Gastroesophageal sphincter (tissue), 4 donors: Measurements from ENCODE around the gene GSK3B. TPM values are rescaled to one million over a fixed set of nuclear protein-coding genes. Genes with fewer than 3 reads are reported as not detected.

Experiments used
- ATAC-seq: fragments of 150-250 bp; one replicate; pipeline ENCODE4 v1.9.1; 2016; ENCODE audit warnings: mild to moderate bottlenecking, moderate library complexity
- H3K27ac ChIP-seq, 4 donors: fragments of 200-600 bp; sonication (generic) in 3 of 4; 1 replicate in 3 of 4; 2 replicates in 1 of 4; pipeline ENCODE4 v1.5.1; 2016 to 2019
- H3K27me3 ChIP-seq: fragments of 200-600 bp; sonication (generic); one replicate; pipeline ENCODE4 v1.5.1; 2019
- H3K36me3 ChIP-seq, 2 donors: fragments of 200-600 bp; sonication (generic); one replicate each; pipeline ENCODE4 v1.5.1; 2019; ENCODE audit warnings: control low read depth in 1 of 2
- H3K4me1 ChIP-seq, 3 donors: fragments of 200-600 bp; sonication (generic); 1 replicate in 2 of 3; 2 replicates in 1 of 3; pipeline ENCODE4 v1.5.1; 2016 to 2019; ENCODE audit warnings: control low read depth in 2 of 3
- H3K4me3 ChIP-seq, 2 donors: fragments of 200-600 bp; sonication (generic); one replicate each; pipeline ENCODE4 v1.5.1; 2019; ENCODE audit warnings: mild to moderate bottlenecking in 1 of 2, moderate library complexity in 1 of 2
- H3K9me3 ChIP-seq, 3 donors: fragments of 200-600 bp; sonication (generic); one replicate each; pipeline ENCODE4 v1.5.1; 2017 to 2019; ENCODE audit warnings: control low read depth in 2 of 3
- CTCF ChIP-seq, 4 experiments: fragments of 200-600 bp in 2 of 4; fragments of 450-650 bp in 2 of 4; sonication (generic) in 1 of 4; IDR thresholded peaks; one replicate each; pipeline ENCODE4 v1.5.1; 2017 to 2019; ENCODE audit warnings: antibody characterized with exemption in 4 of 4, mild to moderate bottlenecking in 2 of 4, moderate library complexity in 2 of 4
- EP300 ChIP-seq: sonication (generic); formaldehyde crosslinking; IDR thresholded peaks from one replicate; pipeline ENCODE4 v1.6.1; 2017; ENCODE audit warnings: antibody characterized with exemption, mild to moderate bottlenecking
- POLR2A ChIP-seq, 2 donors: fragments of 450-650 bp; IDR thresholded peaks; one replicate each; pipeline ENCODE4 v1.6.1; 2017; ENCODE audit warnings: antibody characterized with exemption in 2 of 2, mild to moderate bottlenecking in 2 of 2, moderate library complexity in 1 of 2
- POLR2AphosphoS5 ChIP-seq: sonication (generic); formaldehyde crosslinking; IDR thresholded peaks from one replicate; pipeline ENCODE4 v1.6.1; 2017; ENCODE audit warnings: antibody characterized with exemption
- WGBS, 2 donors: methylation state at CpG; one replicate each; pipeline ENCODE4 v1.1.5; 2018; ENCODE audit warnings: low coverage in 1 of 2; 5-methylcytosine and 5-hydroxymethylcytosine counted together
- total RNA-seq, 4 donors: library from RNA; depleted of rRNA; stranded (reverse); fragments of >200 nt; gene quantifications; one replicate each; pipeline ENCODE4 v1.1.0, GENCODE V29; 2016

GSK3B gene
- total RNA-seq, 4 donors from 2014 or later: 32.7 to 40.6 (median 34.6) TPM

DNA sequence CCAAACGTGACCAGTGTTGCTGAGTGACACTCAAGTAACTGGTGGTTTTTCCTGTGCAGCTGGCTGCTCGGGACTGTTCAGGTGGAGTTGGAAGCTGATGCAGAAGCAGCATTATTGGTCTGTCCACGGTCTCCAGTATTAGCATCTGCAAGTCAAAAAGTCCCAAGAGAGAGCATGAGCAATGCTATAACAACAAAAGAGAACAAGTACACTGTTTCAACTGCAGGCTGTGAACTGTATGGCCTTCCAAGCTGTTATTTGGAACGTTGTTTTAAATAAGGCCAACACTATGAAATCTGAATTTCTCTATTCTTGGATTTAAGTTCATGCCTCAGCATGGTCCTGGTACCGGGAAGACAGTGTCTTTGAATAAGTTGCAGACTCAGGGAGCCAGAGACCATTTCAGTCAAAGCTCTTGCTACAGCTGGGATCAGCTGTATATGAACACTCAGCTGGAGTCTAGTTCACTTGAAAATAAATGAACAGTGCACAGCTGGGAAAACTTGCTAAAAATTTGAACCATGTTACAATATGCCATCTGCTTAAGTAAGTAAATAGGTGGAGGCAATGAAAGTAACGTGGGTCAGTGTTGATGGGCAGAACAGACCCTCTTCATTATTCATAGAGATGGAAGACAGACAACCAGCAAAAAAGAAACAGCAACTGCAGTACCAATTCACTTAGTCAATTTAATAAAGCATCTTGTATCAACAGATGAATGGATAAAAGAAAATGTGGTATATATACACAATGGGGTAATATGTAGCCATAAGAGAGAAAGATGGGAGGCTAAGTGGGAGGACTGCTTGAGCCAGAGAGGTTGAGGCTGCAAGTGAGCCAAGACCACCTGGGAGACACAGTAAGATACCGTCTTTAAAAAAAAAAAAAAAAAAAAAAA lies 267.3 kb downstream of the GSK3B start:
- Histone ChIP-seq H3K27me3 (no peaks in the 10 kb centered on the region), H3K4me1 (no peaks in the 10 kb centered on the region), H3K9me3 (no peaks in the 10 kb centered on the region), H3K36me3 (peaks cover 0 to 28% of the 10 kb centered on the region in 2 donors), H3K27ac (no peak overlapping the region), H3K4me3 (no peak overlapping the region)
- 52 to 75% methylated on average over 5 to 7 of the region's 7 CpGs for WGBS, 2 donors
- no peak for ATAC-seq
- TF ChIP-seq POLR2AphosphoS5 (no peak), EP300 (no peak), POLR2A (IDR thresholded peaks at IDR 0.05) (no peak)

GRCh38 chr3:119825820-119826219 lies 268.4 kb downstream of the GSK3B start:
- peaks cover 0 to 28% of the 10 kb centered on the region in 2 donors for H3K36me3 ChIP-seq
- no peaks in the 10 kb centered on the region for H3K9me3 ChIP-seq
- no peak for TF ChIP-seq EP300
- no peak for TF ChIP-seq CTCF (IDR thresholded peaks at IDR 0.05)
- no peak for TF ChIP-seq POLR2A (IDR thresholded peaks at IDR 0.05)
- no peak for TF ChIP-seq POLR2AphosphoS5
- ATAC-seq: no peak
- no peak overlapping the region for H3K27ac ChIP-seq
- no peak overlapping the region for H3K4me3 ChIP-seq
- WGBS, 2 donors: 100% methylated on average over 1 of the region's 1 CpG
- H3K4me1 ChIP-seq: no peaks in the 10 kb centered on the region
- H3K27me3 ChIP-seq: no peaks in the 10 kb centered on the region

DNA sequence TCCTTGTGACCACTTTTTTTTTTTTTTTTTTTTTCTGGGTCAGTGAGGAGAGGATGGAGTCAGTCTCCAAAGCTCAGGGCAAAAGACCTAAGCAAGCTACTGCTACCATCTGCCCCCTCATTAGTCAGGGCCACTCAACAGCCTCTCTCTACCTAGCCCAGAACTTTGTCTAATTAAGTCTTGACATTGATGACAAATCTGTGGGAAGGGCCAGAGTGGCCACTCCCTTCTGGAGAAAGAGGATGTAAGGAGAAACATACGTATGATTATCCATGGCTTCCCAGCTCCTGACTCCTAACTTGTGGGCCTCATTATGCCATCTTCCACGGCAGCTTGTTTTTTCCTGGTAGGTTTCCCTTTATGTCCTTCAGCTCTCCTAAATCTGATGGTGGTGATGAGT lies 274.4 kb downstream of the GSK3B start:
- Histone ChIP-seq H3K4me3 (no peak overlapping the region), H3K9me3 (no peaks in the 10 kb centered on the region), H3K27ac (no peak overlapping the region), H3K4me1 (no peaks in the 10 kb centered on the region), H3K27me3 (peaks cover 17% of the 10 kb centered on the region), H3K36me3 (peaks cover 0 to 7% of the 10 kb centered on the region in 2 donors)
- 64 to 85% methylated on average over 2 of the region's 2 CpGs for WGBS, 2 donors
- TF ChIP-seq CTCF (IDR thresholded peaks at IDR 0.05) (no peak), POLR2A (IDR thresholded peaks at IDR 0.05) (no peak), POLR2AphosphoS5 (no peak), EP300 (no peak)
- no peak for ATAC-seq

DNA sequence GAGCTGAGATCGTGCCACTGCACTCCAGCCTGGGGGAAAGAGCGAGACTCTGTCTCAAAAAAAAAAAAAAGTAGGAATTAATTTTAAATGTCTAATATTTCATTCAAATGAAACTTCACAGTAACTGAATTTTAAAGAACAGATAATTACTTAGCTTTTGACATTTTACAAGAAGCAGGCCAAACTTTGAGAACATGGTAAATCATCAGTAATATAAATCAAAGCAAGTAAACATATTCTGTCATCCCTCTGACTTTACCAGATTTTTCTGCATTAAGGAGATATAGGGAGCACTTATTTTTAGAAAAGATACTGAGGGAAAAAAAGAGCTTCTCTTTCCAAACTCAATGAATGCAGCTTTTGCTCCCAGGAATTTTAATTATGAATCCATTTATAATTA lies 275.3 kb downstream of the GSK3B start:
- WGBS, 2 donors: 61 to 80% methylated on average over 2 of the region's 2 CpGs

More for the DNA sequence above, 275.3 kb downstream of the GSK3B start:
- H3K4me3 ChIP-seq: no peak overlapping the region
- TF ChIP-seq POLR2A (IDR thresholded peaks at IDR 0.05): no peak
- TF ChIP-seq EP300: no peak
- TF ChIP-seq CTCF (IDR thresholded peaks at IDR 0.05): no peak
- TF ChIP-seq POLR2AphosphoS5: no peak
- H3K27me3 ChIP-seq: peaks cover 24% of the 10 kb centered on the region
- no peaks in the 10 kb centered on the region for H3K4me1 ChIP-seq
- no peaks in the 10 kb centered on the region for H3K36me3 ChIP-seq
- no peak for ATAC-seq
- H3K27ac ChIP-seq: no peak overlapping the region
- H3K9me3 ChIP-seq: no peaks in the 10 kb centered on the region
